Subcutaneous abdominal adipose tissue (tissue), 5 donors: ENCODE results near the gene SH2D4B.

Experiments used
- H3K27ac ChIP-seq: one replicate; pipeline ENCODE4 v1.7.0; 2013; ENCODE audit warnings: low read depth, mild to moderate bottlenecking, inconsistent platforms, low read length, moderate library complexity
- H3K27me3 ChIP-seq, 5 donors: one replicate each; pipeline ENCODE4 v1.7.0; 2013; ENCODE audit warnings: low read length in 5 of 5, inconsistent platforms in 1 of 5; ENCODE audit not compliant: control insufficient read depth in 5 of 5, insufficient read depth in 4 of 5
- H3K36me3 ChIP-seq, 5 donors: one replicate each; pipeline ENCODE4 v1.7.0; 2013; ENCODE audit warnings: low read length in 5 of 5; ENCODE audit not compliant: control insufficient read depth in 5 of 5, insufficient read depth in 5 of 5
- H3K4me1 ChIP-seq, 5 donors: one replicate each; pipeline ENCODE4 v1.7.0; 2013; ENCODE audit warnings: low read length in 5 of 5, mild to moderate bottlenecking in 3 of 5, moderate library complexity in 1 of 5; ENCODE audit not compliant: control insufficient read depth in 5 of 5, insufficient read depth in 5 of 5
- H3K4me3 ChIP-seq, 5 donors: one replicate each; pipeline ENCODE4 v1.7.0; 2013; ENCODE audit warnings: low read length in 5 of 5, low read depth in 1 of 5
- H3K9ac ChIP-seq, 5 donors: one replicate each; pipeline ENCODE4 v1.7.0; 2013; ENCODE audit warnings: low read length in 5 of 5, mild to moderate bottlenecking in 4 of 5, moderate library complexity in 3 of 5
- H3K9me3 ChIP-seq, 5 donors: one replicate each; pipeline ENCODE4 v1.7.0; 2013; ENCODE audit warnings: low read length in 5 of 5; ENCODE audit not compliant: control insufficient read depth in 5 of 5
- donor health status: healthy.
- donor health status: healthy.
- donor health status: healthy.
- donor health status: healthy.
- donor health status: healthy.

The SH2D4B gene

GRCh38 chr10:80672613-80673012 lies 134.9 kb downstream of the SH2D4B start:
- Histone ChIP-seq H3K9ac (no peak overlapping the region), H3K27ac (no peak overlapping the region), H3K36me3 (no peaks in the 10 kb centered on the region)

GRCh38 chr10:80674809-80675208 lies 137.1 kb downstream of the SH2D4B start:
- Histone ChIP-seq H3K4me1 (no peaks in the 10 kb centered on the region), H3K9me3 (no peaks in the 10 kb centered on the region), H3K9ac (no peak overlapping the region), H3K4me3 (no peak overlapping the region), H3K36me3 (no peaks in the 10 kb centered on the region), H3K27me3 (no peaks in the 10 kb centered on the region), H3K27ac (no peak overlapping the region)

More at GRCh38 chr10:80672613-80673012, 134.9 kb downstream of the SH2D4B start:
- H3K27me3 ChIP-seq, result no peaks in the 10 kb centered on the region
- H3K4me3 ChIP-seq, result no peak overlapping the region
- no peaks in the 10 kb centered on the region for H3K4me1 ChIP-seq
- no peaks in the 10 kb centered on the region for H3K9me3 ChIP-seq

- H3K27me3 ChIP-seq, result no peaks in the 10 kb centered on the region
Observed at GRCh38 chr10:80681142-80681541, 143.4 kb downstream of the SH2D4B start.

GRCh38 chr10:80684259-80684658 lies 146.6 kb downstream of the SH2D4B start:
- no peaks in the 10 kb centered on the region for H3K36me3 ChIP-seq
- no peaks in the 10 kb centered on the region for H3K4me1 ChIP-seq
- no peaks in the 10 kb centered on the region for H3K9me3 ChIP-seq
- no peak overlapping the region for H3K9ac ChIP-seq
- no peak overlapping the region for H3K27ac ChIP-seq
- no peaks in the 10 kb centered on the region for H3K27me3 ChIP-seq
- no peak overlapping the region for H3K4me3 ChIP-seq

More at GRCh38 chr10:80681142-80681541, 143.4 kb downstream of the SH2D4B start:
- no peaks in the 10 kb centered on the region for H3K36me3 ChIP-seq
- no peak overlapping the region for H3K4me3 ChIP-seq
- no peaks in the 10 kb centered on the region for H3K4me1 ChIP-seq
- no peaks in the 10 kb centered on the region for H3K9me3 ChIP-seq
- H3K9ac ChIP-seq, result no peak overlapping the region
- no peak overlapping the region for H3K27ac ChIP-seq

- H3K4me1 ChIP-seq, result no peaks in the 10 kb centered on the region
- no peaks in the 10 kb centered on the region for H3K9me3 ChIP-seq
- no peak overlapping the region for H3K27ac ChIP-seq
- H3K9ac ChIP-seq, result no peak overlapping the region
- no peak overlapping the region for H3K4me3 ChIP-seq
- H3K36me3 ChIP-seq, result no peaks in the 10 kb centered on the region
- H3K27me3 ChIP-seq, result peaks cover 0 to 3% (median 0%) of the 10 kb centered on the region in 5 donors
Observed at GRCh38 chr10:80685355-80685754, 147.7 kb downstream of the SH2D4B start.

- no peak overlapping the region for H3K9ac ChIP-seq
- H3K9me3 ChIP-seq, result no peaks in the 10 kb centered on the region
- H3K4me1 ChIP-seq, result no peaks in the 10 kb centered on the region
- H3K4me3 ChIP-seq, result no peak overlapping the region
- H3K27ac ChIP-seq, result no peak overlapping the region
- peaks cover 0 to 4% (median 0%) of the 10 kb centered on the region in 5 donors for H3K27me3 ChIP-seq
- no peaks in the 10 kb centered on the region for H3K36me3 ChIP-seq
Observed at GRCh38 chr10:80686734-80687475, 149.2 kb downstream of the SH2D4B start.

- H3K27me3 ChIP-seq, result peaks cover 0 to 4% (median 0%) of the 10 kb centered on the region in 5 donors
- no peaks in the 10 kb centered on the region for H3K4me1 ChIP-seq
- no peak overlapping the region for H3K9ac ChIP-seq
- H3K4me3 ChIP-seq, result no peak overlapping the region
- no peaks in the 10 kb centered on the region for H3K9me3 ChIP-seq
- no peaks in the 10 kb centered on the region for H3K36me3 ChIP-seq
- H3K27ac ChIP-seq, result no peak overlapping the region
Observed at GRCh38 chr10:80687476-80687789, 149.7 kb downstream of the SH2D4B start.

GRCh38 chr10:80690434-80690833 lies 152.7 kb downstream of the SH2D4B start:
- H3K9me3 ChIP-seq, result no peaks in the 10 kb centered on the region
- H3K9ac ChIP-seq, result no peak overlapping the region
- H3K27ac ChIP-seq, result no peak overlapping the region
- H3K4me1 ChIP-seq, result no peaks in the 10 kb centered on the region
- no peaks in the 10 kb centered on the region for H3K36me3 ChIP-seq
- H3K4me3 ChIP-seq, result no peak overlapping the region
- H3K27me3 ChIP-seq, result peaks cover 0 to 4% (median 0%) of the 10 kb centered on the region in 5 donors

GRCh38 chr10:80691441-80691840 lies 153.7 kb downstream of the SH2D4B start:
- Histone ChIP-seq H3K27ac (no peak overlapping the region), H3K9ac (no peak overlapping the region), H3K27me3 (peaks cover 0 to 4% (median 0%) of the 10 kb centered on the region in 5 donors), H3K4me1 (no peaks in the 10 kb centered on the region), H3K36me3 (no peaks in the 10 kb centered on the region), H3K4me3 (no peak overlapping the region), H3K9me3 (no peaks in the 10 kb centered on the region)

- H3K27ac ChIP-seq, result no peak overlapping the region
- H3K4me3 ChIP-seq, result no peak overlapping the region
- peaks cover 0 to 2% (median 0%) of the 10 kb centered on the region in 5 donors for H3K4me1 ChIP-seq
- no peaks in the 10 kb centered on the region for H3K9me3 ChIP-seq
- peaks cover 0 to 4% (median 0%) of the 10 kb centered on the region in 5 donors for H3K27me3 ChIP-seq
- H3K36me3 ChIP-seq, result no peaks in the 10 kb centered on the region
- H3K9ac ChIP-seq, result no peak overlapping the region
Observed at GRCh38 chr10:80693565-80693964, 155.9 kb downstream of the SH2D4B start.
